CD4-positive, CD25-positive, alpha-beta regulatory T cell (primary cell): ENCODE results near the gene TREM1. TPM values are rescaled to one million over a fixed set of nuclear protein-coding genes. Genes with fewer than 3 reads are reported as not detected.
"Not testable (repeated sequence)": the region's sequence is repeated elsewhere in the genome, so short reads cannot be mapped to it uniquely, and the experiment has no call there.

Experiments
- ATAC-seq, 2 donors: fragments of 150-1000 bp; cut with Tn5 transposase; one replicate each; pipeline ENCODE4 v1.10.0; 2021; ENCODE audit warnings: low read depth in 2 of 2, moderate number of reproducible peaks in 2 of 2, moderate library complexity in 1 of 2
- DNase-seq, 3 donors: peaks; one replicate each; pipeline versions ENCODE4 v3.0.0 to v3.0.0-alpha.2; 2012 to 2022; ENCODE audit warnings: mixed read lengths in 1 of 3
- H3K27ac ChIP-seq: one replicate; pipeline ENCODE4 v1.7.0; 2013; ENCODE audit warnings: mild to moderate bottlenecking, low read length; ENCODE audit not compliant: insufficient read depth, poor library complexity, severe bottlenecking
- H3K27me3 ChIP-seq: one replicate; pipeline ENCODE4 v1.7.0; 2013; ENCODE audit warnings: low read length; ENCODE audit not compliant: control insufficient read depth, insufficient read depth
- H3K36me3 ChIP-seq: one replicate; pipeline ENCODE4 v1.7.0; 2013; ENCODE audit warnings: mild to moderate bottlenecking, low read length, moderate library complexity; ENCODE audit not compliant: control insufficient read depth, insufficient read depth
- H3K4me1 ChIP-seq: 2 replicates; pipeline ENCODE4 v1.7.0; 2013; ENCODE audit warnings: mild to moderate bottlenecking, low read length; ENCODE audit not compliant: insufficient read depth, control insufficient read depth, poor library complexity, severe bottlenecking
- H3K4me3 ChIP-seq: one replicate; pipeline ENCODE4 v1.7.0; 2013; ENCODE audit warnings: low read depth, mild to moderate bottlenecking, low read length, moderate library complexity
- H3K9me3 ChIP-seq, 2 experiments: 1 replicate in 1 of 2; 2 replicates in 1 of 2; pipeline ENCODE4 v1.7.0; 2013; ENCODE audit warnings: low read length in 2 of 2, mild to moderate bottlenecking in 1 of 2, moderate library complexity in 1 of 2; ENCODE audit not compliant: control insufficient read depth in 2 of 2
- H3K27ac Mint-ChIP-seq, 3 donors: one replicate each; pipeline ENCODE4 v1.8.0; 2020 to 2022; ENCODE audit warnings: mild to moderate bottlenecking in 3 of 3, mixed read lengths in 3 of 3, moderate library complexity in 2 of 3
- H3K27me3 Mint-ChIP-seq: one replicate; pipeline ENCODE4 v1.8.0; 2022; ENCODE audit warnings: mild to moderate bottlenecking, mixed read lengths
- H3K36me3 Mint-ChIP-seq: one replicate; pipeline ENCODE4 v1.8.0; 2020; ENCODE audit warnings: mixed read lengths
- H3K4me1 Mint-ChIP-seq, 4 donors: one replicate each; pipeline ENCODE4 v1.8.0; 2020 to 2022; ENCODE audit warnings: mixed read lengths in 4 of 4, mild to moderate bottlenecking in 1 of 4
- H3K4me3 Mint-ChIP-seq, 4 donors: one replicate each; pipeline ENCODE4 v1.8.0; 2020 to 2022; ENCODE audit warnings: mild to moderate bottlenecking in 4 of 4, mixed read lengths in 4 of 4, moderate library complexity in 3 of 4
- H3K9me3 Mint-ChIP-seq, 7 donors: one replicate each; pipeline ENCODE4 v1.8.0; 2020 to 2022; ENCODE audit warnings: mixed read lengths in 7 of 7, mild to moderate bottlenecking in 3 of 7, moderate library complexity in 2 of 7
- polyA plus RNA-seq, 4 donors: library from polyadenylated mRNA; unstranded; fragments of 300-500 nt; fragmentation: Illumina TruSeq; gene quantifications; one replicate each; pipeline ENCODE4 v1.2.3, GENCODE V29; 2021
- total RNA-seq: library from RNA; stranded (reverse); gene quantifications from one replicate; pipeline ENCODE4 v1.2.3, GENCODE V29; 2022

Gene TREM1
- total and polyA plus RNA-seq, 5 donors from 2014 or later, result 0.54 TPM; not detected in 4

GRCh38 chr6:41315943-41316620 lies 29.6 kb upstream of the TREM1 start:
- H3K9me3 Mint-ChIP-seq, result no peaks in the 10 kb centered on the region
- H3K27ac ChIP-seq, result no peak overlapping the region
- H3K27me3 Mint-ChIP-seq, result peaks cover 59% of the 10 kb centered on the region
- no peak overlapping the region for H3K27ac Mint-ChIP-seq
- H3K4me1 Mint-ChIP-seq, result peaks cover 0 to 15% (median 8%) of the 10 kb centered on the region in 4 donors
- H3K9me3 ChIP-seq, result no peaks in the 10 kb centered on the region
- no peak overlapping the region for H3K4me3 ChIP-seq
- peaks cover 12% of the 10 kb centered on the region for H3K4me1 ChIP-seq
- H3K36me3 Mint-ChIP-seq, result no peaks in the 10 kb centered on the region
- H3K36me3 ChIP-seq, result no peaks in the 10 kb centered on the region
- DNase-seq, result no peak
- peaks cover 25% of the 10 kb centered on the region for H3K27me3 ChIP-seq
- H3K4me3 Mint-ChIP-seq, result no peak overlapping the region
- ATAC-seq, result no peak

DNA sequence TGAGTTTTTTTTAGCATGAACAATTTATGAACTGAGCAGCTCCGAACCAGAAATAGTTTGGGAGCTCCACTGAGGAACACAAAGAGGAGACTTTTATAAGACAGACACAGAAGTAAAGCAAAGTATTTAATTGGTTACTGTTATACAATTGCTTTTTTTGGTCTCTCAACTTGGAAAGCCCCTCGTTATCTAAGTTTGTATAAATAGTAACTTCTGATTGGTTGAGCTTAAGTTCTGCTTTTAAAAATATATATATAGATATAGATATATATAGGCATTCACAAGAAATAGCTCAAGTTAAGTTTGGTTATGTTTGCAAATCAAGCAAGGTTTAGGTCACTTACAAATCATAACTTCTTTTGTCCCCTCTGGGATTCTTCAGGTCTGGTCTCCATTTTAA lies 28.7 kb upstream of the TREM1 start:
- H3K9me3 ChIP-seq, result no peaks in the 10 kb centered on the region
- H3K4me1 ChIP-seq, result peaks cover 12% of the 10 kb centered on the region
- Mint-ChIP-seq H3K36me3 (no peaks in the 10 kb centered on the region), H3K9me3 (no peaks in the 10 kb centered on the region), H3K4me3 (no peak overlapping the region), H3K27ac (no peak overlapping the region), H3K27me3 (peaks cover 57% of the 10 kb centered on the region), H3K4me1 (peaks cover 0 to 15% (median 8%) of the 10 kb centered on the region in 4 donors)
- no peaks in the 10 kb centered on the region for H3K36me3 ChIP-seq
- H3K4me3 ChIP-seq, result no peak overlapping the region
- ATAC-seq (no peak), DNase-seq (no peak)
- H3K27ac ChIP-seq, result no peak overlapping the region
- H3K27me3 ChIP-seq, result peaks cover 27% of the 10 kb centered on the region

GRCh38 chr6:41306187-41306854 lies 19.8 kb upstream of the TREM1 start:
- Mint-ChIP-seq H3K4me1 (peaks cover 0 to 9% (median 4%) of the 10 kb centered on the region in 4 donors), H3K4me3 (no peak overlapping the region), H3K9me3 (peaks cover 0 to 5% (median 0%) of the 10 kb centered on the region in 7 donors), H3K27me3 (peaks cover 22% of the 10 kb centered on the region), H3K36me3 (no peaks in the 10 kb centered on the region), H3K27ac (no peak overlapping the region)
- peaks cover 12% of the 10 kb centered on the region for H3K27me3 ChIP-seq
- H3K4me3 ChIP-seq, result no peak overlapping the region
- H3K36me3 ChIP-seq, result no peaks in the 10 kb centered on the region
- ATAC-seq (no peak), DNase-seq (peak; percentile 16 to 67 (median 44))
- H3K27ac ChIP-seq, result no peak overlapping the region
- no peaks in the 10 kb centered on the region for H3K9me3 ChIP-seq
- no peaks in the 10 kb centered on the region for H3K4me1 ChIP-seq

DNA sequence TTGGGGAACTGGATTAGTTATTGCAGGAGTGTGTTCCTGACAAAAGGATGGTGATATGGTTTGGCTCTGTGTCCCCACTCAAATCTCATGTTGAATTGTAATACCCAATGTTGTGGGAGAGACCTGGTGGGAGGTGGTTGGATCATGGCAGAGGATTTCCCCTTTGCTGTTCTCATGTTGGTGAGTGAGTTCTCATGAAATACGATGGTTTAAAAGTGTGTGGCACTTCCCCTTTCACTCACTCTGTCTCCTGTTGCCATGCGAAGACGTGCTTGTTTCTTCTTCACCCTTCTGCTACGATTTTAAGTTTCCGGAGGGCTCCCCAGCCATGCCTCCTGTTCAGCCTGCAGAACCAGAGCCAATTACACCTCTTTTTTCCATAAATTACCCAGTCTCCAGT lies 16.2 kb upstream of the TREM1 start:
- Histone ChIP-seq H3K9me3 (no peaks in the 10 kb centered on the region), H3K27ac (no peak overlapping the region), H3K4me1 (peaks cover 17% of the 10 kb centered on the region), H3K27me3 (peaks cover 9% of the 10 kb centered on the region), H3K4me3 (no peak overlapping the region), H3K36me3 (no peaks in the 10 kb centered on the region)
- ATAC-seq (no peak), DNase-seq (no peak)
- no peaks in the 10 kb centered on the region for H3K36me3 Mint-ChIP-seq
- peaks cover 8 to 41% (median 25%) of the 10 kb centered on the region in 4 donors for H3K4me1 Mint-ChIP-seq
- H3K27me3 Mint-ChIP-seq, result peaks cover 9% of the 10 kb centered on the region
- H3K4me3 Mint-ChIP-seq, result no peak overlapping the region
- H3K27ac Mint-ChIP-seq, result no peak overlapping the region
- peaks cover 0 to 8% (median 3%) of the 10 kb centered on the region in 7 donors for H3K9me3 Mint-ChIP-seq

- ATAC-seq, result peak; percentile 91 to 92
- Histone ChIP-seq H3K27me3 (peaks cover 6% of the 10 kb centered on the region), H3K4me3 (peak overlapping the region; percentile 1), H3K9me3 (no peaks in the 10 kb centered on the region), H3K27ac (peak overlapping the region; percentile 48), H3K4me1 (peaks cover 17% of the 10 kb centered on the region), H3K36me3 (no peaks in the 10 kb centered on the region)
- peak in 2 of 3 donors; percentile 76 to 82 for DNase-seq
- peaks cover 3 to 11% (median 5%) of the 10 kb centered on the region in 7 donors for H3K9me3 Mint-ChIP-seq
- peak overlapping the region; percentile 0 to 86 (median 80) for H3K27ac Mint-ChIP-seq
- peaks cover 4% of the 10 kb centered on the region for H3K27me3 Mint-ChIP-seq
- no peaks in the 10 kb centered on the region for H3K36me3 Mint-ChIP-seq
- peaks cover 8 to 48% (median 22%) of the 10 kb centered on the region in 4 donors for H3K4me1 Mint-ChIP-seq
- H3K4me3 Mint-ChIP-seq, result peak overlapping the region in 3 of 4 donors; percentile 51 to 86 (median 66)
Measured at GRCh38 chr6:41298785-41299502, 12.5 kb upstream of the TREM1 start.

DNA sequence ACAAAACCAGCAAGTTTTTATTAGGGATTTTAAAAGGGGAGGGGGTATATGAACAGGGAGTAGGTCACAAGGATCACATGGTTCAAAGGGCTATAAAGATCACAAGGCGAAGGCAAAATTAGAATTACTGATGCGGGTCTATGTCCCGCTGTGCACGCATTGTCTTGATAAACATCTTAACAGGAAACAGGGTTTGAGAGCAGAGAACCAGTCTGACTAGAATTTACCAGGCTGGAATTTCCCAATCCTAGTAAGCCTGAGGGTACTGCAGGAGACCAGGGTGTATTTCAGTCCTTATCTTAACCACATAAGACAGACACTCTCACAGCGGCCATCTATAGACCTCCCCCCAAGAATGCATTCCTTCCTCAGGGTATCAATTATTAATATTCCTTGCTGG lies 10.8 kb upstream of the TREM1 start:
- not testable (repeated sequence) for H3K9me3 Mint-ChIP-seq, H3K36me3 Mint-ChIP-seq, ATAC-seq, H3K36me3 ChIP-seq, H3K9me3 ChIP-seq, H3K27me3 ChIP-seq, H3K4me3 Mint-ChIP-seq, H3K27me3 Mint-ChIP-seq, H3K4me3 ChIP-seq, H3K27ac ChIP-seq, H3K27ac Mint-ChIP-seq, DNase-seq
- peaks cover 8 to 44% (median 22%) of the 10 kb centered on the region in 4 donors for H3K4me1 Mint-ChIP-seq
- peaks cover 17% of the 10 kb centered on the region for H3K4me1 ChIP-seq

DNA sequence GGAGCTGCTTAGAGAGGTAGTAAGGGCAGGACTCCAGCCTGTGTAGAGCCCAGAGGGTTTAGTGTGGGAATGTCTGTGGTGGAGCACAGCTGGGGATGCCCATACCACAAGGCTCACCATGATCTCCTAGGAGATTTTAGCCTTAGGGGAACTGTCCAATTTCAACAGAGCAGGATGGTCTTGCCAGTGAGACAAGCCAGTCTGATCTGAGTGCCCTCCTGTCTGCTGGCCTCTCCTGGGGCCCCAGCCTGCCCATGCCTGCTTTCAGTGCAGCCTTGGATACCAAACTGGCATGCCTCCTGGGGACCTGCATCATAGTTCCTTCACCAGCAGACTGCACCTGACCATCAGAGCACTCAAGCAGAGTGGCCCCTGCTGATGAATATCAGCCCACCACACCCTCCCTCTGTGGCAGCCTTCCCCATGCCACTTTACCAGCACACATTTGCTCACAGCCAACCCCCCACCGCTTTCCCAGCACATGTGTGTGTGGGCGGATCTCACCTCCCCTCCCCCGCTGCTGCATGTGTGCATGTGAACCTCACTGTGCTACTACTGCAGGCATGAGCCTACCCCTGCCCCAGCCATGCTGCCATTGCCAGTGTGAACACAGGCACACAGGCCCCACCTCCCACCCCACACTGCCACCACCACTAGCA lies 7.9 kb upstream of the TREM1 start:
- ATAC-seq (no peak), DNase-seq (no peak)
- Histone ChIP-seq H3K27me3 (no peaks in the 10 kb centered on the region), H3K36me3 (no peaks in the 10 kb centered on the region), H3K27ac (no peak overlapping the region), H3K4me1 (peaks cover 11% of the 10 kb centered on the region), H3K4me3 (no peak overlapping the region), H3K9me3 (no peaks in the 10 kb centered on the region)
- Mint-ChIP-seq H3K36me3 (no peaks in the 10 kb centered on the region), H3K4me1 (peaks cover 6 to 27% (median 15%) of the 10 kb centered on the region in 4 donors), H3K27ac (no peak overlapping the region), H3K4me3 (no peak overlapping the region), H3K9me3 (peaks cover 0 to 8% (median 5%) of the 10 kb centered on the region in 7 donors), H3K27me3 (peaks cover 4% of the 10 kb centered on the region)
